ENCODE data around the gene SMARCC1.

The SMARCC1 gene

GRCh38 chr3:47630810-47631209 lies 150.9 kb downstream of the SMARCC1 start:
- peaks cover 0 to 10% (median 5%) of the 10 kb centered on the region in 4 donors for H3K4me1 ChIP-seq
- no peak for DNase-seq
- no peak overlapping the region for H3K27ac ChIP-seq
- TF ChIP-seq CTCF (IDR thresholded peaks at IDR 0.05), result no peak
- H3K4me3 ChIP-seq, result no peak overlapping the region
- H3K36me3 ChIP-seq, result peaks cover 22 to 65% (median 62%) of the 10 kb centered on the region in 3 donors
- intact Hi-C loops (cut with DNase I; ENCODE audit: low total_unique reads), result no loop called here
- H3K9me3 ChIP-seq, result no peaks in the 10 kb centered on the region
- H3K27me3 ChIP-seq, result no peaks in the 10 kb centered on the region

- H3K9me3 ChIP-seq, result no peaks in the 10 kb centered on the region
- peaks cover 0 to 6% (median 3%) of the 10 kb centered on the region in 4 donors for H3K4me1 ChIP-seq
- TF ChIP-seq CTCF (IDR thresholded peaks at IDR 0.05), result no peak
- intact Hi-C loops (cut with DNase I; ENCODE audit: low total_unique reads), result no loop called here
- H3K4me3 ChIP-seq, result no peak overlapping the region
- peaks cover 22 to 70% (median 52%) of the 10 kb centered on the region in 3 donors for H3K36me3 ChIP-seq
- H3K27ac ChIP-seq, result no peak overlapping the region
- H3K27me3 ChIP-seq, result no peaks in the 10 kb centered on the region
- no peak for DNase-seq
These were observed 151.9 kb downstream of the SMARCC1 start for GRCh38 chr3:47629770-47630169.

- no peak for DNase-seq
- Histone ChIP-seq H3K4me3 (no peak overlapping the region), H3K9me3 (no peaks in the 10 kb centered on the region), H3K36me3 (peaks cover 22 to 72% (median 51%) of the 10 kb centered on the region in 3 donors), H3K4me1 (no peaks in the 10 kb centered on the region), H3K27ac (no peak overlapping the region), H3K27me3 (no peaks in the 10 kb centered on the region)
- no peak for TF ChIP-seq CTCF (IDR thresholded peaks at IDR 0.05)
- intact Hi-C loops (cut with DNase I; ENCODE audit: low total_unique reads), result no loop called here
These were observed 153.3 kb downstream of the SMARCC1 start for GRCh38 chr3:47628426-47628825.

- Histone ChIP-seq H3K9me3 (no peaks in the 10 kb centered on the region), H3K27me3 (no peaks in the 10 kb centered on the region), H3K4me3 (no peak overlapping the region), H3K27ac (no peak overlapping the region), H3K36me3 (peaks cover 32 to 74% (median 35%) of the 10 kb centered on the region in 3 donors), H3K4me1 (no peaks in the 10 kb centered on the region)
- DNase-seq, result no peak
- no peak for TF ChIP-seq CTCF (IDR thresholded peaks at IDR 0.05)
- intact Hi-C loops (cut with DNase I; ENCODE audit: low total_unique reads), result no loop called here
These were observed 158.8 kb downstream of the SMARCC1 start for GRCh38 chr3:47622671-47623461.

GRCh38 chr3:47617086-47618010 lies 164.3 kb downstream of the SMARCC1 start:
- intact Hi-C loops (cut with DNase I; ENCODE audit: low total_unique reads), result no loop called here
- Histone ChIP-seq H3K27me3 (no peaks in the 10 kb centered on the region), H3K27ac (no peak overlapping the region), H3K36me3 (peaks cover 31 to 66% (median 50%) of the 10 kb centered on the region in 3 donors), H3K9me3 (no peaks in the 10 kb centered on the region), H3K4me1 (peaks cover 0 to 20% (median 5%) of the 10 kb centered on the region in 4 donors), H3K4me3 (no peak overlapping the region)
- no peak for TF ChIP-seq CTCF (IDR thresholded peaks at IDR 0.05)
- no peak for DNase-seq
